AG10803 (cell line): Measurements from ENCODE around the gene AGAP3.

Experiments used
- DNase-seq: peaks from one replicate; pipeline ENCODE4 v3.0.0; 2010; ENCODE audit warnings: low read depth
- H3K4me3 ChIP-seq: 2 replicates; pipeline ENCODE4 v1.5.1; 2011; ENCODE audit warnings: mild to moderate bottlenecking, low read length, control low read depth
- TF ChIP-seq, protein P1 (sequence below): conservative IDR thresholded peaks from 2 replicates; pipeline ENCODE4 v1.5.1; 2011; ENCODE audit warnings: mild to moderate bottlenecking, low read length, control low read depth, inconsistent platforms

AGAP3 gene

DNA sequence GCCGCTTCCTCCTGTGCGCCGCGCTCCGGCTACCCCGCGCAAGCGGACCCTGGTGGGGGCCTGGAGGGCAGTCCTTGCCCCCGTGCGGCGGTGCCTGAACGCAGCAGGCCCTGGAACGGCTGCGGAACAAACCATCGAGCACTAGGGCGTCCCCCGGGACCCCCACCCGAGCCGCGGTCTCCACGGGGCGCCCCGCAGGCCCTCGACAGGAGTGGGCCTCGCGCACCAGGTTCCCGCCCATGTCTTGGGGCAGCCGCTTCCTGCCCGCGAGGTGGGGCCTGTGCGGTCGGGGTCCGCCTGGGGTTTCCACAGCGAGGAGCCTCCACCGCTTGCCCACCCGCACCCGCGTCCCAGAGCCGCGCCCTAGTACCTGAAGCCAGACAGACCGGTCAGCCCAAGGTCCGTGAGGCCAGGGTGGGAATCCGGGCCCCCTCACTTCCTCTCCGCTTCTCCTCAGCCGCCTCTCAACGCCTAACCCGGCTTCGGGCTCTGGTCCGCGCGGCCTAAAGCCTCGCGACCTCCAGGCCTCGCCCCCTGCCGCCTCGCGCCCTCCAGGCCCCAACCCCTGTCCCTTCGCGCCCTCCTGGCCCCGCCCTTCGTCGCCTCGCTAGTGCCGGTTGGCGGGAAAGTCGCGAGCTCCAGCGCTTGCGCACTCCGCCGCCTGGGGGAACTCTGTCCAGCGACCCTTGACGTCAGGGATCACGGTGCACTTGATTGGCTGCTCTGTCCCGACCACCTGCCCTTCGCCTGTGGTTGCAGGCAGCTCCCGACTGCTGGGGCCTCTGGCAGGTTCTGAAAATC lies 88.2 kb downstream of the AGAP3 start:
- DNase-seq = no peak
- no peak overlapping the region for H3K4me3 ChIP-seq
- TF ChIP-seq, protein P1, sequence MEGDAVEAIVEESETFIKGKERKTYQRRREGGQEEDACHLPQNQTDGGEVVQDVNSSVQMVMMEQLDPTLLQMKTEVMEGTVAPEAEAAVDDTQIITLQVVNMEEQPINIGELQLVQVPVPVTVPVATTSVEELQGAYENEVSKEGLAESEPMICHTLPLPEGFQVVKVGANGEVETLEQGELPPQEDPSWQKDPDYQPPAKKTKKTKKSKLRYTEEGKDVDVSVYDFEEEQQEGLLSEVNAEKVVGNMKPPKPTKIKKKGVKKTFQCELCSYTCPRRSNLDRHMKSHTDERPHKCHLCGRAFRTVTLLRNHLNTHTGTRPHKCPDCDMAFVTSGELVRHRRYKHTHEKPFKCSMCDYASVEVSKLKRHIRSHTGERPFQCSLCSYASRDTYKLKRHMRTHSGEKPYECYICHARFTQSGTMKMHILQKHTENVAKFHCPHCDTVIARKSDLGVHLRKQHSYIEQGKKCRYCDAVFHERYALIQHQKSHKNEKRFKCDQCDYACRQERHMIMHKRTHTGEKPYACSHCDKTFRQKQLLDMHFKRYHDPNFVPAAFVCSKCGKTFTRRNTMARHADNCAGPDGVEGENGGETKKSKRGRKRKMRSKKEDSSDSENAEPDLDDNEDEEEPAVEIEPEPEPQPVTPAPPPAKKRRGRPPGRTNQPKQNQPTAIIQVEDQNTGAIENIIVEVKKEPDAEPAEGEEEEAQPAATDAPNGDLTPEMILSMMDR = no peak

DNA sequence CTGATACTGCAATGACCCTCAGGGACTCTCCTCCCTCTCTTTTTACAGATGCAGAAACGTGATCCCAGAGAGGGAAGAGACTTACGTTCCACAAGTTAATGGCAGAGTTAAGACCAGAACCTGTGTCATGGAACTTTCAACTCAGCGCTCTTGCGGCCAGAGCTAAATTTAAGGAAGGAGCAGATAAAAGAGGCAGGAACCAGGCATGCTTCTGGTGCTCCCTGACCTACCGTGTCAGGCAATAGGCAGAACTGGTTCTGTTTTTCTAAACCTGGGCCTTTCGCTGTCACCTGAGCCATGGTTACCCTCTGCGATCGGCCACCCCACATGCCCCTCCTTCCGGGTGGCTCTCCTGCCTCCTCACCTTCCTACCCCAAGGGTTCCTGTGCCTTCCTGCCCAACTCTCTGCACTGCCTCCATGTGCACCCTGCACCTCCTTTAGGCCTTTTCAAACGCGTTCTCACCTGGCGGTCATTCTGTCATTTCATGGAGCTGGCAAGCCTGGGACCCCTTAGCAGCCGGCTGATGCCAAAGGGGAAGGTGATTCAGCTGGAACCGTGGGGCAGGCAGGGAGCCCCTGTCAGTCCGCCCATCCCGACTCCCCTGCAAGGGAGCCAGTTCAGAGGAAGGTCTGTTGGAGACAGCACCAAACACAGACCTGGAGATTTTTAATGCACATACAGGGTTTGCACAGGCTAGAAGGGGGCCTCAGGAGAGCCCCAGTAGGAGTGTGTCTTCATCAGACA lies 88.9 kb downstream of the AGAP3 start:
- TF ChIP-seq, protein P1 = no peak
- no peak overlapping the region for H3K4me3 ChIP-seq
- no peak for DNase-seq

DNA sequence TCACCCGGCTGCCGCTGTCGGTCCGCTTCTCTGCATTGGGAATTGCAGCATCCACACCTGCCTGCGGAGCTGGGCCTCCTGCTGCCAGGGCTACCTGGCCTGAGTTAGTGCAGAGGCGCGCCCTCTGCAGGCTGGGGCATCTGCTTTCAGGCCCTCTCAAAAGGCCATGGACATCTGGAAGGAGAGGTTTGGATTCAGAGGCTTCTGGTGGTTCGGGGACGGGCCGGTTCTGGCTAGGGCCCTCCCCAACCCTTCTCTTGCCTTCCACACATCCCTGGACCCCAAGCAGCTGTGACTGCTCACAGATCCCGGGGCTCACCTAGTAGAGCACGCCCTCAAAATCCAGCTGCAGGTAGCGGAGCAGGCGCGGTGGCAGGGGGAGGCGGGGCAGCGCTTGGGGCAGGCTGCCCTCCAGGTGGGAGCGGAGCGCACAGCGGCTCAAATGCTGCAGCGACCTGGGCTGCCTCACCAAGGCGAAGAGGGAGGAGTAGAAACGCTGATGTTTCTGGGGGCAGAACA lies 89.6 kb downstream of the AGAP3 start:
- TF ChIP-seq, protein P1 = no peak
- DNase-seq = no peak
- no peak overlapping the region for H3K4me3 ChIP-seq

DNA sequence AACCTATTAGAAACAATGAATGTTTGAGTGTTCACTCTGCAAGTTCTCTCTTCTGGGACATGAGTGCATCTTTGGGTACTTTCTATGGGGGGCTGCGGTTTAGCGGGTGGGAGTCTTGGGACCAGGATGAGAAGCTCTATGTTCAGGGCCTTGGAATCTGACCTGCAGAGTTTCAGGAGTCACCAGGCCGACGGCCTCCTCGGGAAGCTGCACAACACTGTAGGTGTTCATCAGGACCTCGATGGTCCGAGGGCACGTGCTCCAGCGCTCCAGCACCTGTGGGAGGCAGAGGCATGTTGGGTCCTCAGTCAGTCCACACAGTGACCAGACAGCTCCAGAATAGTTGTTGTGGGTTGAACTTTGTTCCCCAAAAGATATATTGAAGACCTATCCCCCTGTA lies 90.1 kb downstream of the AGAP3 start:
- H3K4me3 ChIP-seq = no peak overlapping the region
- no peak for DNase-seq
- TF ChIP-seq, protein P1 = no peak

DNA sequence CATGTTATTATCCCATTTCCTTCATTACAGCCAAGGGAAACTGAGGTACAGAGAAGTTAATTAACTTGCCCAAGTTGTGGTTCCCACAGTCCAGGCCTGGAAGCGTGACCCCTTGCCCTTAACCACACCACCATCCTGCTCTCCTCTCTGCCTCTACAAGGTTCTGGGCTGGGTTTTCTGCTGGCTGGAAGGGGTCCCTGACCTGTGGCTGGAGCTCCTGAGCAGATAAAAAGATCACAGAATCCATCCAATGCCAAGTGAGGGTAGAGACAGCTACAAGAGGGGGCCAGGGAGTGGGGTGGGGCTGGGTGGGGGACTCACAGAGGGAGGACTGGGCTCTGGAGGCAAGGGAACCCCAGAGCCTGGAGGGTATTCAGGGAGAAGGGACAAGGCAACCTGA lies 91.0 kb downstream of the AGAP3 start:
- no peak overlapping the region for H3K4me3 ChIP-seq
- TF ChIP-seq, protein P1 = no peak
- DNase-seq = no peak

DNA sequence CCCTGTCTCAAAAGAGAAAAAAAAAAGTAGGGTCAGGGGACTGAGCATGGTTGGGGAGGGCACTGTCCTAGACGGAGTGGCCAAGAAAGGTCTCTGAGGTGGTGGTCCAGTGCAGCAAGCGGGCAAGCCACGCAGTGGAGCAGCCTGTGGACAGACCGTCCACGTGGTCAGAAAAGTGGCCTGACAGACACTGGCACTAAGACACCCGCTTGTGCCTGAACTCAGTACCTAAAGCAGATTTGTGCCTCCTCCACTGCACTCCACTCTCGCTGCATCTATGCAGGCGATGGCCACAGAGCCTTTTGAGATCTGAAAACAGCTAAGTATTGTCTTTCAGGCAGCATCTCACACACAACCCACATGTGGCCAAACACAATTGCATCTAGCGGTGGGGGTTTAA lies 92.0 kb downstream of the AGAP3 start:
- H3K4me3 ChIP-seq = no peak overlapping the region
- no peak for DNase-seq
- TF ChIP-seq, protein P1 = no peak

DNA sequence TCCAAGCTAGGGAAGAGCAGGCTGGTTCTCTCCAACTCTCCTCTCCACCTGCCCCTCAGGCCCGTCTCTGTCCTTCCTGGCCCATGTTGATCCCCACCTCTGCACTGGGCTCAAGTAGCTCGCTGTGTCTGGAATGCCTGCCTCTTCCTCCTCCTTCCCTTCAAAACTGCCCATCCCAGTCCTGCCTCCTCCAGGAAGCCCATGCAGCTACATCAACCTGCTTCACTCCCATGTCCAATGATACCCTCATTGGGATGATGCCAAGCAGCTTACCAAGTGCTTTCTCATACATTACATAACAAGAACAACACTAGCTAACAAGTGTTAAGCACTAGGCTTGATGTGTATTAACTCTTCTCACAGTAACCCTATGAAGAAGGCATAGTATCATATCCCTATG lies 92.6 kb downstream of the AGAP3 start:
- no peak overlapping the region for H3K4me3 ChIP-seq
- TF ChIP-seq, protein P1 = no peak
- DNase-seq = no peak
